ENCODE data around the gene PLS1. TPM values are rescaled to one million over a fixed set of nuclear protein-coding genes. Genes with fewer than 3 reads are reported as not detected.

Gene PLS1
- total RNA-seq, 1 donor from 2014 or later, result 22.5 TPM

DNA sequence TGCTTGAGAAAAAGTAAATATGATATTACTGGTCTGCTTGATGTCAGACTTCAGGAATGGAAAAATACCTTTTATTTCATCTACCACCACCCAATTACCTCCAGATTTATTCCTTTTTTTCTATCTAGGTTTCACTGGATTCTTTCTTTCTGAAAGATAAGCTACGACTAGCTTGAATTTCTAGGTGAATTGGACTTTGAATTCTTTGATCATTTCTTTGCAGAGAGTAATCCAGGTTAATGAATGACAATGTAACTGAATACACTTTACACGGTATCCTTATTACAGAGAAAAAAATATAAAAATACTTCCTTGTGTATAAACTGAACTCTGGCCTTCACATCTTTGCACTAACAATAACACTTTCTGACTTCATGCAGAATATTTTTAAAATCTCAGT, 68.1 kb downstream of the PLS1 start:
- no peaks in the 10 kb centered on the region for H4K20me1 ChIP-seq (ENCODE audit: low read depth)
- H3K27me3 Mint-ChIP-seq (ENCODE audit: insufficient read depth, low read depth), result no peaks in the 10 kb centered on the region
- no peak overlapping the region for H2AFZ ChIP-seq (replicated peaks)
- no peak overlapping the region for H3K9ac ChIP-seq
- H3K4me1 ChIP-seq, result no peaks in the 10 kb centered on the region
- no peaks in the 10 kb centered on the region for H3K4me1 Mint-ChIP-seq
- no peak overlapping the region for H3K4me3 ChIP-seq
- DNase-seq (ENCODE audit: low spot score), result no peak
- no peak overlapping the region for H3K4me2 ChIP-seq
- no peaks in the 10 kb centered on the region for H3K9me3 ChIP-seq (ENCODE audit: low read depth)
- no peaks in the 10 kb centered on the region for H3K36me3 ChIP-seq
- no peaks in the 10 kb centered on the region for H3K27me3 ChIP-seq
- TF ChIP-seq EZH2 (IDR thresholded peaks at IDR 0.05) (no peak), EZH2phosphoT487 (IDR thresholded peaks at IDR 0.05) (no peak)
- TF ChIP-seq, protein P1, sequence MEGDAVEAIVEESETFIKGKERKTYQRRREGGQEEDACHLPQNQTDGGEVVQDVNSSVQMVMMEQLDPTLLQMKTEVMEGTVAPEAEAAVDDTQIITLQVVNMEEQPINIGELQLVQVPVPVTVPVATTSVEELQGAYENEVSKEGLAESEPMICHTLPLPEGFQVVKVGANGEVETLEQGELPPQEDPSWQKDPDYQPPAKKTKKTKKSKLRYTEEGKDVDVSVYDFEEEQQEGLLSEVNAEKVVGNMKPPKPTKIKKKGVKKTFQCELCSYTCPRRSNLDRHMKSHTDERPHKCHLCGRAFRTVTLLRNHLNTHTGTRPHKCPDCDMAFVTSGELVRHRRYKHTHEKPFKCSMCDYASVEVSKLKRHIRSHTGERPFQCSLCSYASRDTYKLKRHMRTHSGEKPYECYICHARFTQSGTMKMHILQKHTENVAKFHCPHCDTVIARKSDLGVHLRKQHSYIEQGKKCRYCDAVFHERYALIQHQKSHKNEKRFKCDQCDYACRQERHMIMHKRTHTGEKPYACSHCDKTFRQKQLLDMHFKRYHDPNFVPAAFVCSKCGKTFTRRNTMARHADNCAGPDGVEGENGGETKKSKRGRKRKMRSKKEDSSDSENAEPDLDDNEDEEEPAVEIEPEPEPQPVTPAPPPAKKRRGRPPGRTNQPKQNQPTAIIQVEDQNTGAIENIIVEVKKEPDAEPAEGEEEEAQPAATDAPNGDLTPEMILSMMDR (IDR thresholded peaks at IDR 0.05), result no peak
- H3K27ac ChIP-seq, result no peak overlapping the region
- no peaks in the 10 kb centered on the region for H3K9me3 Mint-ChIP-seq
- H3K36me3 Mint-ChIP-seq, result no peaks in the 10 kb centered on the region
- H3K27ac Mint-ChIP-seq, result no peak overlapping the region
- H3F3A ChIP-seq (ENCODE audit: low read depth), result no peaks in the 10 kb centered on the region
- no peaks in the 10 kb centered on the region for H3K79me2 ChIP-seq (ENCODE audit: low read depth)
- H3K4me3 Mint-ChIP-seq, result no peak overlapping the region

DNA sequence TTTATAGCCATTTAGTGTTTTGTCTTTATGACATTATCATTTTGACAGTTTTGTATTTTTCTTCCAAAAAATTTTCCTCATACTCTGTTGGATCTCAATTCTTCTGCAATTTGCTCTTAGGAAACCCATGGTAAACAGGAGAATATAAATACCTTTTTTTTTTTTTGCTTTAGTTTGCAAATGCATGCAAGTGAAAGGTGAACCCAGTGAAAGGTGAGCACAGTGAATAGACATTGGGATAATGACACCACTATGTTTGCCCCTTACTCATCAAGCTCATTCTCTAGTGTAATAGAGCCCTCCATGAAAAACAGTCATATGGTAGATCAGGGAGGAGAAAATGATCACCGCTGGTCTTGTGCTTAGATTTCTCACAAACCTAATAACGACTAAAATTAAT, 68.6 kb downstream of the PLS1 start:
- H3K27me3 ChIP-seq, result no peaks in the 10 kb centered on the region
- H2AFZ ChIP-seq (replicated peaks), result no peak overlapping the region
- no peaks in the 10 kb centered on the region for H3K36me3 Mint-ChIP-seq
- DNase-seq (ENCODE audit: low spot score), result no peak
- H3K4me3 ChIP-seq, result no peak overlapping the region
- H3K36me3 ChIP-seq, result no peaks in the 10 kb centered on the region
- no peak for TF ChIP-seq EZH2 (IDR thresholded peaks at IDR 0.05)
- TF ChIP-seq, protein P1 (IDR thresholded peaks at IDR 0.05), result no peak
- TF ChIP-seq EZH2phosphoT487 (IDR thresholded peaks at IDR 0.05), result no peak
- H3F3A ChIP-seq (ENCODE audit: low read depth), result no peaks in the 10 kb centered on the region
- no peaks in the 10 kb centered on the region for H3K27me3 Mint-ChIP-seq (ENCODE audit: insufficient read depth, low read depth)
- H3K79me2 ChIP-seq (ENCODE audit: low read depth), result no peaks in the 10 kb centered on the region
- no peaks in the 10 kb centered on the region for H3K4me1 Mint-ChIP-seq
- no peak overlapping the region for H3K27ac Mint-ChIP-seq
- no peak overlapping the region for H3K4me3 Mint-ChIP-seq
- no peaks in the 10 kb centered on the region for H3K4me1 ChIP-seq
- H3K9ac ChIP-seq, result no peak overlapping the region
- H3K27ac ChIP-seq, result no peak overlapping the region
- no peaks in the 10 kb centered on the region for H3K9me3 ChIP-seq (ENCODE audit: low read depth)
- no peaks in the 10 kb centered on the region for H4K20me1 ChIP-seq (ENCODE audit: low read depth)
- H3K9me3 Mint-ChIP-seq, result no peaks in the 10 kb centered on the region
- no peak overlapping the region for H3K4me2 ChIP-seq

DNA sequence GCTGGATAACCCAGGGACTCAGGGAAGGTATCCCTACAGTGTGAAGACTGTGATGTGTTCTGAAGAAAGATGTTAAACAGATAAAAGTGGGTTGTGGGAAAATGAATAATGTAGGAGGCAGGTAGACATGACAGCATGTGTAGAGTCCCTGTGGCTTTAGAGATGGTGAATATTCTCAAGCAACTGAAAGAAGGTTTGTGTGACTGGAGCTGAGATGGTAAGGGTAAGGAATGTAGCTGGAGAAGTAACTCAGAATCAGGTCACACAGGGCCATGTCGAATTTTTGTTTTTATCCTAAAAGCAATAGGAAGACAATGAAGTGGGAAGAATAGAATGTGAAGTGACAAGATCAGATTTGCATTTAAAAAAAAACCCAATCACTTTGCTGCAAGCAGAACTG, 73.9 kb downstream of the PLS1 start:
- Histone ChIP-seq H3K79me2 (ENCODE audit: low read depth) (no peaks in the 10 kb centered on the region), H4K20me1 (ENCODE audit: low read depth) (no peaks in the 10 kb centered on the region)

More for the DNA sequence above, 73.9 kb downstream of the PLS1 start:
- Mint-ChIP-seq H3K4me1 (peaks cover 4% of the 10 kb centered on the region), H3K27me3 (ENCODE audit: insufficient read depth, low read depth) (no peaks in the 10 kb centered on the region), H3K36me3 (no peaks in the 10 kb centered on the region), H3K27ac (no peak overlapping the region), H3K4me3 (no peak overlapping the region), H3K9me3 (no peaks in the 10 kb centered on the region)
- Histone ChIP-seq H3K27me3 (no peaks in the 10 kb centered on the region), H2AFZ (replicated peaks) (no peak overlapping the region), H3K4me3 (no peak overlapping the region), H3K4me1 (no peaks in the 10 kb centered on the region), H3K9me3 (ENCODE audit: low read depth) (no peaks in the 10 kb centered on the region), H3K36me3 (no peaks in the 10 kb centered on the region), H3K27ac (no peak overlapping the region), H3F3A (ENCODE audit: low read depth) (no peaks in the 10 kb centered on the region), H3K9ac (no peak overlapping the region), H3K4me2 (no peak overlapping the region)
- TF ChIP-seq EZH2 (IDR thresholded peaks at IDR 0.05) (no peak), EZH2phosphoT487 (IDR thresholded peaks at IDR 0.05) (no peak)
- TF ChIP-seq, protein P1 (IDR thresholded peaks at IDR 0.05), result no peak
- no peak for DNase-seq (ENCODE audit: low spot score)

Measured in neural progenitor cell (in vitro differentiated cells).